Islet precursor cell (in vitro differentiated cells): ENCODE data around the gene CAST.

ENCODE experiments used
- DNase-seq: peaks from one replicate; pipeline ENCODE4 v3.0.0-alpha.2; 2018

Gene CAST

DNA sequence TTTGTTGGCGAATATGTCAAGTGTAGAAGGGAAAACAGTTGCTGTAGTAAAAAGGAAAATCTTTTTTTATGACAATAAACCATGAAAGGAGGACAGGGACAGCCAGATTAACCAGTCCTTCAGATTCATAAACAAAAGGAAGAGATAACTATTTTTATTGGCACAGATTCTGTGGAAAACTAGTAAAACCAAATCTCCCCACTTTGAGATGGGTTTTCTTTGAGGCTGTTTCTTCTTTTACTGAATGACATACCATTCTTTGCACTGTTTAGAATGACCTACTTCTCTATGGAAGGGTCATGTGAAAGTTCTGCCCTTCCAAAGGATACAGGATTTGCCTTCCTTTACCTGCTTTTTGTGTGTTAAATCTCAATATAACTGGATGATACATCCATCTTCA lies 13.7 kb downstream of the CAST start:
- DNase-seq, result no peak

DNA sequence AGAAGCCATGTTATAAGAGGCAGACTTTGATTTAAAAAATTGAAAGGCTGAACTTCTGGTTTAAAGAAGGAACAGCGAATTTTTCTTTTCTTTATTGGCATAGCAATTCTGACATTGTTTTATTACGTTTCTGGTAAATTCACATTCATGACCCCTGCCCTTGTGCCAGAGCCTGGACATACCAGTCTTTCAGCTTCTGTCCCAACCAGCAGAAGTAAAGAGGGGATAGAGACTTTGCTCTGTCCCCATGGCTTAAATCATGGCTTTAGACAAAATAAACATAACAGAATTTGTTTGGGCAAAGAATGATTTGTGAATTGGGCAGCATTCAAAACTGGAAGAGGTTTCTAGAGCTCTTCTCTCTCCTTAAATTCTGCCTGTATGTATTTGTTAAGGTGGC lies 15.3 kb downstream of the CAST start:
- no peak for DNase-seq

DNA sequence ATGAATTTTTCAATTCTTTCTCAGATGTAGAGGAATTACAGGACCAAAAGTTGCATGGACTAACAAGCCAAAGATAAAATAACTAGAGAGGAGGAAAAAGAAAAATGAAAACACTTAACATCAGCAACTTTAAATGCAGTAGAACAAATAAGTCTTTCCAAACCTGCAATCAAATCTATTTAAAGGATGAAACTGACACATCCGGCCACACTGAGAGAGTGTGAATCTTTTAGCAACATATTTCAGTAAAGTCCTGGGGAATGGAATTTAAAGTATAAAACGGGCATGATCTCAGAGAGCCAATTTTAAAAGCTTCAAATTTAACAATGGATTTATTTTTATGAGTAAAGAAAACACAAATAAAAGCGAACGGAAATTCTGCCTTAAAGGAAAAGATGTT lies 17.1 kb downstream of the CAST start:
- DNase-seq, result no peak

DNA sequence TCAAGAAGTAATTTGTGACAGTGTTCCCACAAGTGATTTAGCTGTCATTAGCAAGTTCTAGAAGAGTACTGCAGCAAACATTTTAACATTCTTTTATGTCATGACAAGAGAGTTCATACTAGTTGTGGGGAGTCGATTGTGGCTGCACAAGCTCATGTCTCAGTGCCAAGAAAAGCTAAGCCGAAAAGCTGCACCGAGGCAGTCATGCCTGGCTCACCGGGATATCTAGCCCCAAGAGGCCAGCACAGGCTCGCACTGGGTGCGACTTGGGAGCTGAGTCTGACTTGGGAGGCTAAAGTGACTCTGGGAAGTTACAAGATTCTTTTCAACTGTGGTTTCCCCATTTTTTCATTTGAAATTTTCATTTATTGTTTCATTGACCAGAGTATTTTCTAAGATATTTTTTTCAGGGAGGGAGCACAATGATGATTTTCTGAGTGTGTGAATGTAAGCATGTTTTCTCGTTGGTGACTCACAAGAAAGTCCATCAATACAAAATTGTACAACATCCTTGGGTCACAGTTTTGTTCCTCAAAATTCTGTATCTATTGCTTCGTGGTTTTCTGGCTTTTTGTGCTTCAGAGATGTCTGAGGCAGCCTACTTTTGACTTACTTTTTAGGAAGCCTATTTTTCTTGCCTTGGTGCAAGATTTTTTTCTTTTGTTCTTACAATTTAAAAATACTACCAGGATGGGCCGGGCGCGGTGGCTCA lies 18.7 kb downstream of the CAST start:
- no peak for DNase-seq

DNA sequence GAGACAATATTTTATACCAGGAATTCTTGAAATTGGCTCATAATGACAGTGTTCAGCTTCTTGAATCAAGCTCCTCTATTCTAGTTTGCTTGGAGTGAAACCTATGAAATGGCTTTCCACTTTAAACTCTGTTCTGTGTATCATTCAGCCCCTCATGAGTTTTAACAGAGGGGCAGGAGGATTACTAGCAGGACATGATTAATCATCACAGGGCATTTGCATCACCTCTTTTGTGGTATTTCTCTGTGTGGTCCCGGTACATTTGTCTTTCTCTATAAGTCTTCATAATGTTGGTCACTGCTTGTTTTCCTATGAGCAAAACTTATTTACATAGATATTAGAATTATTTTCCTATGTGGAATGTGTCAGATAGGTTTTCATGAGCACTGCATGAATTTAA lies 21.2 kb downstream of the CAST start:
- no peak for DNase-seq

DNA sequence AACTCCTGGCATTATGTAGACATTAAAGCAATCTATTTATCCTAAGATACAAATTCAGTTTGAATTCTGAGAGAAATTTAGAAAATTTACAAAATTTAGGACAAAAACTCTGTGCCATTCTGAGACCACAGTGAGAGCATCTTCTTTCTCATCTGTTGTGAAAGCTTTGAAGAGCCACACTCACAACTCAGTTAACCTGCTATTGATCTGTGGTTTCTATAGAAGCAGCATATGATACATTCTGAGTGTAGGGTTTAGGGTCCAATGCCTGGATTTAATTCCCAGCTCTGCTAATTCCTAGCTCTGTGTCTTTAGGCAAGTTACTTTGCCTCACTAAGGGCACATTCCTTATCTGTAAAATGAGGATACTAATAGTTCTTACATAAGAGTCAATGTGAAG lies 21.6 kb downstream of the CAST start:
- no peak for DNase-seq

DNA sequence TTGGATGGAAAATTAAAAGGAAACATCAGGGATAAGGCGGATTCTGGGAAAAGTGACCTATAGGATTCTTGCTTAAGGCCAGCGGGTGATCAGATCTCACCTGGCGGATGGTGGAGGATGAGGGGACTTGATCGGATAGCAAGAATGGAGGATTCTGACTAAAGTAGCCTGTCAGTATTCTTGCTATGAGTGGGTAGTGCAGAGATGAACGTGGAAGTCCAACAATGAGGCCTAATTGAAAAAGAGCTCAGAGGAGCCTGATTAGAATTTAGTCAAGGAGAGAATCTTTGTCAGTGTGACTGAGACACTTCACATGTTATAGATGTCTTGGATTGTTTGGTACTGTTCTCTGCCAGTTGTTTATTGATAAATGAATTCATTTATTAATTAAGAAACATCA lies 24.9 kb downstream of the CAST start:
- no peak for DNase-seq

DNA sequence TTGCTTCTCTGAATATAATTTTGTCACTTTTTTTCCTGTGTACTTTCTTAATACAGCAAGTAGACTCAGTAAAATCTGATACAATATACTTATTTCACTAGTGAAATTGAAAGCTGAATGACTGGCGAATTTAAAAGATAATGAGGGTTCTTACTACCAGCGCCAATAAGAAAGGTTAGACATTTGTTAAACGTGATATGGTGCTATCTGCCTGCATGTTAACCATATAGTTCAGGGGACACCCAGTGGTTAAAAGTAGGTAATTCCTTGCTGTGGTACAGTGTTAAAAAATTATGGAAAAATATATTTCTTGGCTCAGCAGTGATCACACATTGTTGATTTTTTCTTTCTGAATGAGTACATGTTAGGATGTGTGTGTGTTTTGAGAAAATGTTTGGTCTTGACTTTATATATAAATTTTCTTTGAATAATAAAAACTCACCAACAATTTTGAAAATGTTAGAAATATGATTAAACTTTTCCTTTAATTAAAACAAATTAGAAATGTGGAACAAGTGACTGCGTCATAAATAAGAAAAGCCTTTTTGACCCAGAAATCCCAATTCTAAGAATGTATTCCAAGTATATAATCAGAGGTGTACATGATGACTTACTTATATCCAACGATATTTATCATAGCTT lies 25.8 kb downstream of the CAST start:
- DNase-seq, result no peak

DNA sequence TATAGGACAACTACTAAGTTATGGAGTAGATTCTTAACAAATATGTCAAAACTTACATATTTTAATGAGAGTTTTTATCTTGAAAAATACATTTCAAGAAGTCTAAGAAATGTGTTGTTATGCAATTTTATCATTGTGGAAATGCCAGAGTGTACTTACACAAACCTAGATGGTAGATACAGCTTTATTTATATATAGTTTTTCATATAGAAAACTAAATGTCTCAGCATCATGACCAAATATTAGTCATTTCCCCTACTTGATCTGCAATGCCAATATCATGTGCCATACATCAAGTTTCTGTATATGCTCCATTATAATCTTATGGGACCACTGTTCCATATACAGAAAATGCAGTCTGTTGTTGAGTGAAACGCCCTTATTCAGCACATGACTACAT lies 28.7 kb downstream of the CAST start:
- DNase-seq, result no peak

DNA sequence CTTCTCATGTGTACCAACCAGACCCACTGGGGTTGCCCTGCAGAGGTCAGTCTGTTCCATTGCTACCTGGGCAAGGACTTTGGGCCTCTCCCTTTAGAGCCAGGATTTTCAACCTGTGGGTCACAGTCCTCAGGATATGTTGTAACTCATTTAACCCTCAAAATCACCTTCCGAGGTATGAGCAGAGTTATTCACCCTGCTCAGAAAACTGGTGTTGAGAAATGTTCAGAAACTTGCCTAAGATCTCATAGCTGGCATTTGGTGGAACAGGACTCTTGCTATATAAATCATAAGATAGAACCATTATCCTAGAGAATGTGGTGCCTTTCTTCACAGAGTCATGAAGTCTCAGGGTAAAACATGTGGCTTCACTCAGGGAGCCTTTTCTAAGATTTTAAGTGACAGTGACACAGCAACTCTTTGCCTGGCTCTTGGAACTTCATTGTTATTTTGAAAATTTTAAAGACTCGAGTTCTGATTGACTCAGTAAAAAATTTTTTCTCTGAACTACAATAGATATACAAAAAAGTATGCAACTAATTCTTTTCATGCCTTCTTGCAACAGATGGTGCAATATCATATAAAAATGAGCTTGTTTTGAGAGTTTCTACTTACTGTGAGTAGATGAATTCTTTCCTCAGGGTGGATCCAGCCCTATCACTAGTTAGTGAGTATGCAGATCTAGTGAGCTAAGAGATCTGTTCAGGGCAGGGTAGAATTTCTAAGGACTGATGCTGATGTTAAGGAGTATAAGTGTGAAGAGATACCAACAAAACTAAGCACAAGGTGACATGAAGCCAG lies 29.5 kb downstream of the CAST start:
- no peak for DNase-seq

DNA sequence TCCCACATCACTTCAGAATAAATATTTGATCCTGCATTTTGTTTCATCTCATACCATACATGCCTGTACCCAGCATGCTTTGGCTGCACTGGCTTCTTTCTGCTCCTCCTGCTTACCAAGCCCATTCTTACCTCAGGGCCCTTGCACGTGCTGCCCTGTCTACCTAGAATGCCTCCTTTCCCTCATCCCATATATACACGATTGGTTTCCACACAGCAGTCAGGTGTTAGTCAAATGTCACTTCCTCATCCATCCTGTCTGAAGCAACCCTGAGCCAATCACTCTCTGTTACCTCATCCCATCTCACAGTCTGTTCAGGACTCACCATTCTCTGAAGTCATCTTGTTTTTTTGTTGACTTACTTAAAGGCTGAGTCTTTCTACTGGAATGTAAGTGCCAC lies 30.3 kb downstream of the CAST start:
- DNase-seq, result no peak

DNA sequence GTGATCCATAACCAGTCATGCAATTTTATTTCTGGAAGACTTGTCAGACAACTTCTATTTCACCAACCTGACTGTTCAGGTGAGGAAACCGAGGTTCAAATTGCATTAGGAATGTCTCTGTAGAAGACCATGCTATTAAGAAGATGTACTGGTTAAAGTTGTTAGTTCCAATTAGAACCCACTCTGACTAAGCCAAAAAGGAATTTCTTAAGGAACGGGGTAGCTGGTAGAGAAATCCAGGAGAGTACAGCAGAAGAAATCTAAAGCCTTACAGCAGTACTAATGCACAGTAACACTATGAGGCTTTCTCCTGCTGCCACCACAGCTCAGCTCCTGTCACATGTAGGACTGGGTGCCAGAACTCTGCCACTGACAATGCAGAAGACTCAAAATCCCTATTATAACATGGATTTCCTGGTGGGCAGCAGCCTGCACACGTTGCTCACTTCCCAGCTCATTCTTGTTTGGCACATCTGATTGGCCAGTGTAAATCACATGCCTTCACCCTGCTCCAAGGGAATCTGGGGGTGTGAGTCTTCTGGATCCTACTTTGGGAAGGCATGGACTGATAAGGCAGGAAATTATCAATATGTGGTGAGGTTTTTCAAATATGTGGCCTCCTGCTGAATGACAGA lies 37.1 kb downstream of the CAST start:
- DNase-seq, result peak; percentile 65

DNA sequence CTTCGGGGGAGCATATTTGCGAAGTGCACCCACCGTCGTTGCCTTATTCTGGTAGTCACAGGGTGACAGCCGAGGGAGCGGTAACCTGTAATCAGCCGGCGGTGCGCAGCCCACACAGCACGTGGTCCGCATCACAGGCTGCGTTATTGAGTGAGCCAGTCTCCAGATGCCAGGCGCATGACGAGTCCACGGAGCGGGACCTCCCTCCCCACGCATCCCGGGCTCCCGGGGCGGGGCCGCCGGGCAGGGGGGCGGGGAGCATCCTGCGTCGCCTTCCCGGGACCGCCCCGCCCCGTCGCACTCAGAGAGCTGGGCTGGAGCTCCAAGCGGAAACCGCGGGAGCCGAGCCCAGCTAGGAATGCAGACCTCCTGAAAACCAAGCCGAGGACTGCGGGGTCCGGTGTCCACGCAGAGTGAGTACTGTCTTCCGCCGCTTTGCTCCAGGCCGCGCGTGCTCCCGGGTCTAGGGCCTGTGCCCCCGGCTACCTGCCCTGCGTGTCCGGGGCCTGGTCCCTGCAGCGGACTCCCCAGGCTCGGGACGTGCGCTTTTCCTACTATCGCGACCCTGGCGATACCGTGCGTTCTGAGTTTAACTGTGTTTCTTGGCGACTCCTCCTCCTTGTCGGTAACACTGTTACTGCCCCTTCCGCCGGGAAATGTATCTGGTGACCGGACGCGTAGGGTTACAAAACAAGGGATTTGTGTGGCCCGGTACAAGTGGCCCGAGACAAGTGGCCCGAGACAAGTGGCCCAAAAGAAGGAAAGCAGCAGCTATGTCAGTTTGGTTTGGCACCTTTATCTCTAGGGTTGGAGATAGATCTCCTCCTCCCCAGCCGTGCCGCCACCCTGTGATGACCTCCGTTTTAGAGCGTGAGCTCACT lies 40.6 kb downstream of the CAST start:
- DNase-seq, result peak; percentile 97

DNA sequence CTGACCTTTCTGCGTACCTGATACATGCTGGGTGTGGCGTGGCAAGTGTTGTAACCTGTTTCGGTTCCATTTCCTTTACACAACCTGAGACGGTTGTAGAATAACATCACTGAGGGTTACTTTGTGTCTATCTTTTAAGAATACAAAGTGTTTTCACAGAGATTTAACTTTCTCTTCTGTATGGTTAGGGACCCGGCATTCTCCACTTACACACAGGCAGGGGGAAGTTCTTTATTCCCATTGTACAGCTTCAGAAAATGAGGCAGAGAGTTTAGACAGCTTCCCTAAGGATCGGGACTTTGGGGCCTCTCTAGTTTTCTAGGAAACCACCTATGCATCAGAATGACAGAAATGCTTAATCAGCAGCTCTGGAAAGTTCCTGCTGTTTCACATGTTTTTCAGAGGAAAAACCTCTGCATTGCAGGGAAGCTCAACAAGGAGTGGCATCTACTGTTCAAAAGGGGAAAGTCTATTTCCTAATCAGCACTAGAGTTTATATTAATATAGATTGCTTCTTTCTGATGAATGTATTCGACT lies 41.3 kb downstream of the CAST start:
- DNase-seq, result no peak

DNA sequence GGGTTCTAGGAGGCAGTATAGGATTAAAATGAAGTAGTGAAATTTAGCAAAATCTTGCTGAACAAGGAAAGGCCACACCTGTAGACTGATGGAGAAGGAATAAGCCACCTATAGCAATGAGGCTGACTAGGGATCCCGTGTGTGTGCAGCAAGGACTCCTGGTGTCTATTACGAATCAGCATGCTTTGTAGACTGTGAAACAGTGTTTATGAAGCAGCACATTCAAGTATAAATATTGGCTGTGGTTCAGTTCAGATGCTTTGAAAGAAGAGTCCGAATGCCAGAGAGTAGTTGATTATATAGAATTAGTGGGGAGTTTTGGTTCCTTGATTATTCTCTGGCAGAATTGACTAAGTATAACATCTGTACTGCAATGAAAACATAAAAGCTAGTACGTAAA lies 41.8 kb downstream of the CAST start:
- no peak for DNase-seq

DNA sequence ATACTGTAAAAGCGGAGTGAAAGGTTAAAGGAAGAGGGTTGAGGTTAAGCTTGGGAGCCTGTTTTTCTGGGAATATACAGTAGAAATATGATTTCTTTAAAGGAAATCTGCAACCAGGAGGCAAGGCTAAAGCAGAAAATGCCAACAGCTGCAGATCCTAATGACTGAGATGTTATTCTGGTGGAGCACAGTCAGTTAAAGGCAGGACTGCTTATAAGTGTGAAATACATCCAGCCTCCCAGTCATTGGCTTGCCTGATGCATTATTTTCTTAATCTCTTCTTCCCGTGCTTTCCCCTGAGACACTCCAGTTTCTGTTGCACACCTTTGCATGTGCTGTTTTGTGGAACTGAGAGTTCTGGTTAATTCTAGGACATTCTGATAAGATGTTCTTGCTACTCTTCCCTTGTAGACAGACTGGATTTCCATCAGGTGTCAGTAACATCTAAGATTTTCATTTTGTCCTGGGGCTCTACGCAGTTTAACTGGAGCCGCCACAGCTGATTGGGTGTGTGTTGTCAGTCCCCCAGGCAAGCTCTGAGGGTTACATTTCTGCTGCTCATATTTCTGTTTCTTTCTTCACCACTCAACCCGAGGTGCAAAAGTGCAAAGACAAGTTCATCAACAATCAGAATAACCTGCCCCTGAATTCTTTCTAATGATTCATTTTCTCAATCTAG lies 44.4 kb downstream of the CAST start:
- no peak for DNase-seq

DNA sequence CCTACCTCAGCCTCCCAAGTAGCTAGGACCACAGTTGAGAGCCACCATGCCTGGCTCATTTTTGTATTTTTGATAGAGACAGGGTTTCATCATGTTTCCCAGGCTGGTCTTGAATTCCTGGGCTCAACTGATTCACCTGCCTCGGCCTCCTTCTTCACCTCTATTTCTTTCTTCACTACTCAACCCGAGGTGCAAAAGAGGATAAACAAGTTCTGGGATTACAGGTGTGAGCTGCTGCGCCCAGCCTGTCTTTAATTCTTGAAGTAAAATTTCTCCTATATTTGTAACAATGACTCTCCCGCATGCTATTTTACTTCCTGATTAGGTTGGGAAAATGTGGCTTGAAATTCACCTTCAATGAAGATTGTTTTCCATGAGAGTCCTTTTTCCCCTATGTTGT lies 46.4 kb downstream of the CAST start:
- no peak for DNase-seq

DNA sequence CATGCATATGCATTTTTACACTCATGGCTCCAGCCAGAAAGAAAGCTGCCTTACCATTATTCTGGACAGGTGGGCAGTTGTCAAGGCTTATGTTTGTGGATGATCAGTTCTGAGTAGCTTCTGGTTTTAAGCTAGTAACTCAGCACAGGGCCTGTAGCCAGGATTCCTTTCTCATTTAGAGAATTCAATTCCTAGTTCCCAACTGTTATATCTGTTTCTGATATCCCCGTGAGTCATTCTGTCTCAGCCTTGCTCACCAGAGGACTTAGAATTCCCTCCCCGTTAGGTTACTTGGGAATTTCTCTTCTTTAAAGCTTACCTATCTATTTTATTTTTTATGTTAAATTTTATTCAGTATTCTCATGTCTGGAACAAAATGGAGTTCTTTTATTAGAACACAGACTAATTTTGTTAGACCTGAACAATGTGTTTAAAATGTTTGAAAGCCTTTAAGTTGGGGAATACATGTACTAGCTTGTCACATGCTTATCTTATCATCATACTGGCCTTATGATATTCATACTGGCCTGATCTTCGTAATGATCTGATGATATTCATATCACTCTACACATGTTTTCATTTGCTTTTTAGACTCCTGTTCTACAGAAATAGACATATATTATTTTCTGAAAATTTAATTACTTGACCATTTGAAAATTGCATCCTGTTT lies 47.1 kb downstream of the CAST start:
- no peak for DNase-seq

DNA sequence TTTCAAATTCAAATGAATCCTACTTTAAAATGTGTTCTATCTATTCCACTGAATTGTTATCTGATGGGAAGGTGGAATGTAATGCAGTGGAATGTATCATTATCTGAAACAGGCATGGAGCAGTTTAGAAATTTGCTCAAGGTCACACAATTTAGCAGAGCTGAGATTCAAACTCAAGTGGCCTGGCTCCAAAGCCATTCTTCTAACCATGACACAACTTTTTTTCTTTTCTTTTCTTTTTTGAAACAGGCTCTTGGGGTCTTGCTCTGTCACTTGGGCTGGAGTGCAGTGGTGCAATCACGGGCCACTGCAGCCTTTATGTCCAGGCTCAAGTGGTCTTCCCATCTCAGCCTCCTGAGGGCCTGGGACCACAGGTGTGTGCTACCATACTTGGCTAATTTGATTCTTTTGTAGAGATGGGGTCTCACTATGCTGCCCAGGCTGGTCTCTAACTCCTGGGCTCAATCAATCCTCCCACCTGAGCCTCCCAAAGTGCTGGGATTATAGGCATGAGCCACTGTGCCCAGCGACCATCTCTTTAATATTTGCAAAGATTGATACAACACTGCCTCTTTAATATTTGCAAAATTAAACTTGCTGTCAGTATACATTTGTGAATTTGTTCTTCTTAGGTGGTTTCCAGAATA lies 50.0 kb downstream of the CAST start:
- no peak for DNase-seq

DNA sequence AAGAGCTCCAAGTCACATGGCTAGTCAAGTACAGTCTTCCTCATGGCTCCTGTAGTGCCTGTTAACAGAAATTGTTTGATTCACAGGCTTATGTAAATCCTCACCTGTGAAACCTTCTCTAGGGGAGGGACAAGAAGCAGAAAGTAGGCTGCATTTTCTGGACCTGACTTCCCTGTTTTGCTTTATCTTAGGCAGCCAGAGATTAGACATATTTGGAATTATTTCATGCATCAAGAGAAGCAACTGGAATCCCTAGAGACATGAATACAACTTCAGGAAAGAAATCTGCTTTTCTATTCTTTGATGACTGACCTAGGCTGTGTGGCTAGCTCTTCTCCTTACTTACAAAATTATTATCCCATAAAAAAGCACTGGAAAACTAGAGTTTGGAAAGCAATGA lies 52.3 kb downstream of the CAST start:
- DNase-seq, result no peak
